OCI-M2 (cell line): ENCODE measurements around the gene SLC35D1.
"Not testable (repeated sequence)": the region's sequence is repeated elsewhere in the genome, so short reads cannot be mapped to it uniquely, and the experiment has no call there.

ENCODE experiments used
- DNase-seq: peaks from one replicate; lab custom pipeline; 2025; ENCODE audit not compliant: unreplicated experiment; lab: John Stamatoyannopoulos, UW

SLC35D1 gene

DNA sequence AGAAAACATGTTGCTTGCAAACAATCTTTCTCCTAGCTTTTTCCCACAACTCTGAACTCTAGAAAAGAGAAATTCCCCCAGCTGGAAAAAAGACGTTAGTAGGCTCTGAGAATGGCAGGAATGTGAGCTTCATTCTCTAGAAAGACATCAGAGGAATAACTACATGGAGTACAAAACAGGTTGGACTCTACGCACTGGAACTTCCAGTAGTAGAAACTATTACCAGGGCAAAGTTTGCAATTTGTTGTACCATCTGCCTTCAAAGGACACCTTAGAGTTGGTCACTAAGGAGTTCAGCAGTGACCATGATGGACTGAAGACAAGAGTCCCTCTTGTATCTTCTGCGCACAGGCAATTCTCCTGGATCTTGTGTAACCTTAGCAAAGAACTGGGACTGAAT is 60.9 kb downstream of the SLC35D1 start:
- no peak for DNase-seq

DNA sequence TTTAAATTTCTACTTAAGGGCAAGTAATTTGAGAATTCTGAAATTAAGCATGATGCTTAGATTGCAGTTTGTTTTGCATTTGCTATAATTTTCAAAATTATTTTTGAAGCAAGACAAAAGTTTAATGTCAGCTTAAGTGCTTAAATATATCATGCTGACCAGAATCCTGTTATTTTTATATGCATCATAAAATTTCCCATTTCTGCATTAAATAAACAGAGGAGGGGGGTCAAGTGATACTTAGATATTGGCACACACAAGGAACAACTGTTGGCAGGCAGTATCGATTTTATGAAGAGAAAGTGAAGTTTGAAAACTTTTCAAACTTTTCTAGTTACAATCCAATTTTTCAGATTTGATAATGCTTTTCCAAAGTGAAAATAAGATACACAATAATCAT is 68.1 kb downstream of the SLC35D1 start:
- DNase-seq: no peak

DNA sequence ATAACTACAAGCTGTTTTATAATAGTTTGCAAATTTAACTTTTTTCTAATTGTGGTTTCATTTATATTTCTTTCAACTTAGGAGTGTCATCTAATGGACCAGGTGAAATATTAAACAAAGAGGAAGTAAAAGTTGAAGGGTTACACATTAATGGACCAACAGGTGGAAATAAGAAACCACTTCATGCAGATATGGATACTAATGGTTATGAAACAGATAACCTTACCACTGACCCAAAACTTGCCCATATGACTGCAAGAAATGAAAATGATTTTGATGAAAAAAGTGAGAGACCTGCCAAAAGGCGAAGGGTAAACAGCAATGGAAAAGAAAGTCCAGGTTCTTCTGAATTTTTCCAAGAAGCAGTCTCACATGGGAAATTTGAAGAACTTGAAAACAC is 69.5 kb downstream of the SLC35D1 start:
- DNase-seq: no peak

DNA sequence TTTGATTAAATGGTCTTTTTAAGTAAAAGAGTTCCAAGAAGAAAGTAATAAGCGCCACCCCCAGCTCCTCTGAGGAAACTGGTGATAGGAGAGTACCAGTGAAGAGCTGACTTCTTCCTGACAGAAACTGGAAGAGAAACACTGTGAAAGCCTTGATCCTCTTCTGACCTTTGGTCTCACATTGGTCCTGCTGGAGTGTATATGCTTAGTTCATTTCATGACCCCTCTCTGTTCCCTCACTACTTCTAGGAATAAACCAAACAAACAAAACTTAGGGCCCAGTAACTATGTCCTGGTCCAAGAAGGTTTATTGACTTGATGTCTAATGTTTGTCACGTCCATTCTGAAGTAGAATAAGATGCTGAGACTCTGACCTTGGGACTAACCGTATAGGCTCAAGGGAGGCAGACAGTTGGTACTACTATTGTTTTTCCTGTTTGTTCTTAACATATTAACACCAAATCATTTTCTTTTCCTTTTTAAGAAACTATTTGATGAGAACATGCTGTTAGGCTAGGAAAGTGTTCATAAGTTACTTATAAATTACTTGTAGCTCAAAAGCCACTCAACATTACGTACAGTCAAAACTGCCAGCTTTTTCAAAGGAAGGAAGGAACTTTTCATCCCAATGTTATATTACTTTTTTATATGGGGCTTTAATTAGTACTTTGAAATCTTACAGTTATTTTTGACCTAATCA is 71.2 kb downstream of the SLC35D1 start:
- DNase-seq: no peak

DNA sequence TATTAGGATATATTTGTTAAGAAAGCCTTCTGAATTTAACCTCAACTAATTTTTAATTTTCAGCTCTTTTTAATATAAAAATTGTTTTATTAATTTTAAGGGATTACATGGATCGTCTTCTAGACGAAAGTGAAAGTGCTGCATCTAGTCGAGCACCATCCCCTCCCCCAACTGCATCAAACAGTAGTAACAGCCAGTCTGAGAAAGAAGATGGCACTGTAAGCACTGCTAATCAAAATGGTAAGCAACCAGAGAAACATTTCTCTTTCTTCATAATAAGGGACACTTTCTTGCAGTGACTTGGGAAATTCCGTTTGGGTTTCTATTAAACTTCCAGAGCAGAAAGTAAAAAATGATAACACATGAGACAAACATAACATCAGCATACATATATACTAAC is 72.3 kb downstream of the SLC35D1 start:
- DNase-seq: no peak

DNA sequence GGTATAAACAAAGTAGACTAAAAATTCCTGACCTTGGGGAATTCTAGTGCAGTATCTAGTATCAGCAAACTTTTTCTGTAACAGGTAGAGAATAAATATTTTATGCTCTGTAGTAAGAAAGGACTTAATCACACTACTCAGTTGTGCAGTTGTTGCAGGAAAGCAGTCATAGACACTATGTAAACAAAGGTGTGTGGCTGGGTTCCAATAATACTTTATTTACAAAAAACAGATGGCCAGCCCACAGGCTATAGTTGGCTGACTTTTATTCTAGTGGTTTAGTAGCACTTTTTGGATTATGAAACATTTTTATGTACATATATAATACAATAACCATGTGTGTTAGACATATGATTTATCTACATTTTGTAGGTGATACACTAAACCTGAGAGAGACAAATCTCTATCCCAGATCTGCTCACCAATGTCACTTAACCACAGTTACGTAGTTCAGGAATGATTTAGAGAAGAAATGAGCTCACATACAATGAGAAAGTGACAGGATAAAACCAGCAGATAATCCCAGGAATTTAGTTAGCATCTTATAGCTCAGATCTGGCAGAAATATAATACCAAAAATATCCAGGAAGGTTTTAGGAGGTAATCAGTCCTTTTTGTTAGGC is 73.1 kb downstream of the SLC35D1 start:
- DNase-seq: no peak

DNA sequence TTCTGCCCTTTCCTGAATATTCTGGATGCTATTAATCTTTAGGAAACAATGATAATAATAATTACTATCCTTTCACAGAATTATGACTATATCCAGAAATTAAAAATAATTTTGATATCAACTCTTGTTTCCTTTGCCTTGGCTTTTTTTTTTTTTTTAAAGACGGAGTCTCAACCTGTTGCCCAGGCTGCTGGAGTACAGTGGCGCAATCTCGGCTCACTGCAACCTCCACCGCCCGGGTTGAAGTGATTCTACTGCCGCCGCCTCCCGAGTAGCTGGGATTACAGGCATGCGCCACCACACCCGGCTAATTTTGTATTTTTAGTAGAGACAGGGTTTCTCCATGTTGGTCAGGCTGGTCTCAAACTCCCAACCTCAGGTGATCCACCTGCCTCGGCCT is 74.3 kb downstream of the SLC35D1 start:
- DNase-seq: not testable (repeated sequence)

DNA sequence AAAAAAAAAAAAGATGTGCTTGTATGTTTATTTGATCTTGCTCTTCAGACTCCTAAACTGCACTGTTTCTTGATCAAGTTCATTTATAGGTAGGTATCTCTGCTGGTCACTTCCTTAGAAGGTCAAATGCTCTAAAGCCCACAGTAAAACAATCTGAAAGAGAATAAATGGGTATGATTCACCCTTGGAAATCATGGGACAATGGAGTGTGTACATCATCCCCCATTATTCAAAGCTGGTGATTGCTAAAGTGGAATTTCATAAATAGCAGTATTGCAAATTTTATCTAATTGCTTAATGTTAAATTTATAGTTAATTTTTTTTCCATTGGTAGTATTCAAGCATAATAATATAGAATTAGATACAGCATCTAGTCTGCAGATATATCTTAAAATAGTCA is 75.7 kb downstream of the SLC35D1 start:
- DNase-seq: no peak

DNA sequence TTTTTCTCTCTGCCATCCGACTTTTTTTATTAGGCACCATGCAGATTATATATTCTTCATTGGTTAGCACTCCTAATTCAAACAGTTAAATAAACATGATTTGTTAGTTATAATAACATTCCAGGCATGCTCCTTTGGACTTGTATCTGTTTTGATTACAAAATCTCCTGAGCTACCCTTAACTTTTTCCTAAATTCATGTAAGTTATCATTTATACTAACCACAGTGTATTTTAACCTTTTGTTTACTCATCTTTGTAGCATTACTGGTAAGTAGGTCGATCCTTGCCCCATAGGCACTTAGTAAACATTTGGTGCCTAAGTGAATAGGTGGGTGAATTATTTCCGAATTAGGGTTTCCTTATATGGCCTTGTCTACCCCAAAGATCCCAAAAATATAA is 85.4 kb downstream of the SLC35D1 start:
- no peak for DNase-seq

DNA sequence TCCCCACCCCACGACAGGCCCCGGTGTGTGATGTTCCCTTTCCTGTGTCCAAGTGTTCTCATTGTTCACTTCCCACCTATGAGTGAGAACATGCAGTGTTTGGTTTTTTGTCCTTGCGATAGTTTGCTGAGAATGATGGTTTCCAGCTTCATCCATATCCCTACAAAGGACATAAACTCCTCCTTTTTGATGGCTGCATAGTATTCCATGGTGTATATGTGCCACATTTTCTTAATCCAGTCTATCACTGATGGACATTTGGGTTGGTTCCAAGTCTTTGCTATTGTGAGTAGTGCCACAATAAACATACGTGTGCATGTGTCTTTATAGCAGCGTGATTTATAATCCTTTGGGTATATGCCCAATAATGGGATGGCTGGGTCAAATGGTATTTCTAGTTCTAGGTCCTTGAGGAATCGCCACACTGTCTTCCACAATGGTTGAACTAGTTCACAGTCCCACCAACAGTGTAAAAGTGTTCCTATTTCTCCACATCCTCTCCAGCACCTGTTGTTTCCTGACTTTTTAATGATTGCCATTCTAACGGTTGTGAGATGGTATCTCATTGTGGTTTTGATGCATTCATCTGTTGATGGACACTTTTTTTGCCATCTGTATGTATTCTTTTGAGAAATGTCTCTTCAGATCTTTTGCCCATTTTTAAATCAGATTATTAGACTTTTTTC is 87.6 kb downstream of the SLC35D1 start:
- not testable (repeated sequence) for DNase-seq

DNA sequence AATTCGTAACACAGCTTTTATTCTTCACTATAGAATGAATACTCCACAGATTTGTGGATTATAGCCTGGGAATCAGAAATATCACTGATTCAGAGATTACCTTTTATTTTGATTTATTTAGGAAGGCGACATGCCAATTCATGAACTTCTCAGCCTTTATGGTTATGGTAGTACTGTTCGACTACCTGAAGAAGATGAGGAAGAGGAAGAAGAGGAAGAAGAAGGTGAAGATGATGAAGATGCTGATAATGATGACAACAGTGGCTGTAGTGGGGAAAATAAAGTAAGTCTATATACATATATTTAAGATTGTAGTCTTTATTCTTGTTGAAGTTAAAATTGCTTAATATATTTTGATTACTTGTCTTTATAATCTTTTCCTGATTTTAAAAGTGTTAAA is 96.0 kb downstream of the SLC35D1 start:
- DNase-seq: no peak

DNA sequence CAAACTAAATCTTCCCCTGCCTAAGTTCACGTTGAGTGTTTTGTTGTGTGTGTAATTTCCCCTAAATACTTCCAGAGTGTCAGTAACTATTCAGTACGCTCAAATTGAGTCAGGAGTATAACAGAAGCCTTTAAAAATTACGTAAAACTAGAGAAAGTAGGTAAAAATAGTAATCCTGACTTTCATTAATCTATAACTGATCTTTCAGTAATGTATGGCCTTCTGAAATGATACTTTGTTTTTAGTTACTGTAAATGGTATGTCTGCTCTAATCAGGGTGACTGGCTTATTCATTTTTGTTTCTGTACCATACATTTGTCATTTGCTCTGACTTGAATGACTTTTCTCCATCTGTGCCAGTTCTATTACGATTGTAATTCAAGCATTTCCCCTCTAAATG is 99.7 kb downstream of the SLC35D1 start:
- DNase-seq: no peak

DNA sequence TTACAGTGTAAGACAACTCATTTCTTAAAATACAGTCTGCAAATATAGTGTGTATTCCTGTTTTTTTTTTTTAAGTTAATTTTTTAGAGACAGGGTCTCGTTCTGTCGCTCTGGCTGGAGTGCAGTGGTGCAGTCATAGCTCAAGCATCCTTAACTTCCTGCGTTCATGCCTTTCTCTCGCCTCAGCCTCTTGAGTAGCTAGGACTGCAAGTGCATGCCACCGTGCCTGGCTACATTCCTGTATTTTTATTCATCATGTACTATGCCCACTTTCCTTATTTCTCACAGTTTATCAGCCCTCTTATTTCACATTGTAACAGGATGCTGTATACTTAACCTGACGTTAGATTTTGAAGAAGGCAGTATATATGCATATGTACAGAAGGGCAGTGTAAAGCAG is 102.4 kb downstream of the SLC35D1 start:
- DNase-seq: no peak
